GM06990 (cell line): Measurements from ENCODE around the gene GALNT15.

ENCODE experiments used
- DNase-seq: peaks from one replicate; pipeline ENCODE4 v3.0.0-alpha.2; 2011; ENCODE audit not compliant: insufficient read length; ENCODE audit errors: extremely low read depth
- H3K27me3 ChIP-seq: replicated peaks from 2 replicates; pipeline ENCODE4 v1.6.0; 2011; ENCODE audit warnings: low read length; ENCODE audit not compliant: control insufficient read depth, insufficient read depth
- H3K36me3 ChIP-seq: 2 replicates; pipeline ENCODE4 v1.5.1; 2011; ENCODE audit warnings: low read length; ENCODE audit not compliant: control insufficient read depth, insufficient read depth
- H3K4me3 ChIP-seq: replicated peaks from 2 replicates; pipeline ENCODE4 v1.5.1; 2011; ENCODE audit warnings: low read depth, mild to moderate bottlenecking, control low read depth, low read length
- TF ChIP-seq, protein P1 (sequence below): IDR thresholded peaks from 2 replicates; pipeline ENCODE4 v1.5.1; 2011; ENCODE audit warnings: low read length, control low read depth, mild to moderate bottlenecking, inconsistent platforms; ENCODE audit not compliant: insufficient read depth, poor library complexity, severe bottlenecking

The GALNT15 gene

GRCh38 chr3:16260046-16260445, 85.6 kb downstream of the GALNT15 start:
- Histone ChIP-seq H3K4me3 (no peak overlapping the region), H3K27me3 (no peaks in the 10 kb centered on the region), H3K36me3 (peaks cover 2% of the 10 kb centered on the region; the same call in 1 of the 2 replicates)
- DNase-seq: no peak
- TF ChIP-seq, protein P1, sequence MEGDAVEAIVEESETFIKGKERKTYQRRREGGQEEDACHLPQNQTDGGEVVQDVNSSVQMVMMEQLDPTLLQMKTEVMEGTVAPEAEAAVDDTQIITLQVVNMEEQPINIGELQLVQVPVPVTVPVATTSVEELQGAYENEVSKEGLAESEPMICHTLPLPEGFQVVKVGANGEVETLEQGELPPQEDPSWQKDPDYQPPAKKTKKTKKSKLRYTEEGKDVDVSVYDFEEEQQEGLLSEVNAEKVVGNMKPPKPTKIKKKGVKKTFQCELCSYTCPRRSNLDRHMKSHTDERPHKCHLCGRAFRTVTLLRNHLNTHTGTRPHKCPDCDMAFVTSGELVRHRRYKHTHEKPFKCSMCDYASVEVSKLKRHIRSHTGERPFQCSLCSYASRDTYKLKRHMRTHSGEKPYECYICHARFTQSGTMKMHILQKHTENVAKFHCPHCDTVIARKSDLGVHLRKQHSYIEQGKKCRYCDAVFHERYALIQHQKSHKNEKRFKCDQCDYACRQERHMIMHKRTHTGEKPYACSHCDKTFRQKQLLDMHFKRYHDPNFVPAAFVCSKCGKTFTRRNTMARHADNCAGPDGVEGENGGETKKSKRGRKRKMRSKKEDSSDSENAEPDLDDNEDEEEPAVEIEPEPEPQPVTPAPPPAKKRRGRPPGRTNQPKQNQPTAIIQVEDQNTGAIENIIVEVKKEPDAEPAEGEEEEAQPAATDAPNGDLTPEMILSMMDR: no peak

DNA sequence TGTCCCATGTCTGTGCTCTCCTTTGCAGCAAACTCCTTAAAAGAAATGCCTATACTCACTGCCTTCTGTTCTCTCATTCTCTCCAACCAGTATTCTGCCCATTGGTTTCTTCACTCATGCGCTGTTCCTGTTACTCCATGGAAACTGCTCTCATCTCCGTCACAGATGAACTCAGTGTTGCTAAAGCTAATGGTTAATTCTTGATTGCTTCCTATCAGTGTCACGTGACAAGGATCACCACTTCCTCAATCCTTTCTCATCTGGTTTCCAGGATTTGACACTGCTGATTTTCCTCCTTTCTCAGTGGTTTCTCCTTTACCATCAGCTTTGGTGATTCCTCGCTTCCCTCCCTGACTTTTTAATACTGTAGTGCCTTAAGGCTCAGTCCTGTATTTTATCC, 87.7 kb downstream of the GALNT15 start:
- no peak for DNase-seq
- TF ChIP-seq, protein P1: no peak
- H3K36me3 ChIP-seq: peaks cover 2% of the 10 kb centered on the region; the same call in 1 of the 2 replicates
- H3K27me3 ChIP-seq: no peaks in the 10 kb centered on the region
- no peak overlapping the region for H3K4me3 ChIP-seq

DNA sequence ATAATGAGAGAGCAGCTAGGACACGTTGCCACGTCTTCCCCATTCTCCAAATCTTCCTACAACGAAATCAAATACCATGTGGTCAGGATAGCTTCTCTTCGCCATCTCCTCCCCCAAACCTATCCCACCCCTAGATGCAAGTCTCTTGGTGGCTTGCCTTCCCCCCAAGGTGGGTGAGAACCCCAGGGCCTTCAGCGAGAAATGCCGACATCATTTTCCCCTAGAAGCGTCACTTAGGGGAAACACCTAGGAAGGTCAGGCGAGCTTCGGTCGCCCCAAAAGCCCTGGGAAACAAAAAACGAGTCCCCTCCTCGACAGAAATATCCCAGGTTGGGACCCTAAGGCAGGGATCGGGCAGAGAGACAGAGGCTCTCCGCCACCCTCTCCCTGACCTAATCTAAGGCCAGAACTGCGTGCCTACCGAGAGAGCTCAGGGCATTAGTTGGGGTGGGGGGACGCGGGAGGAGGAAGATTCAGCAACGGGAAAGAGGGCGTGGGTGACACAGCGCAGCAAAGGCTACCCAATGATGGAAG, 89.8 kb downstream of the GALNT15 start:
- H3K4me3 ChIP-seq: peak overlapping the region; percentile 90
- TF ChIP-seq, protein P1: no peak
- DNase-seq: no peak
- peaks cover 2% of the 10 kb centered on the region; the same call in 1 of the 2 replicates for H3K36me3 ChIP-seq
- no peaks in the 10 kb centered on the region for H3K27me3 ChIP-seq

- no peaks in the 10 kb centered on the region for H3K27me3 ChIP-seq
- peaks cover 2% of the 10 kb centered on the region; the same call in 1 of the 2 replicates for H3K36me3 ChIP-seq
- peak within 1 kb of the TSS; percentile 97 for H3K4me3 ChIP-seq
- DNase-seq: peak; percentile 97
- TF ChIP-seq, protein P1: no peak
These were observed 90.4 kb downstream of the GALNT15 start, which contains the start of the genes DPH3 and OXNAD1 for GRCh38 chr3:16264708-16265454. Gene DPH3 (minus strand): TSS chr3:16264943. CDS start chr3:16264876, 67 bp downstream. Gene OXNAD1 (plus strand): TSS chr3:16265212. CDS start chr3:16270953, 5,741 bp downstream.

DNA sequence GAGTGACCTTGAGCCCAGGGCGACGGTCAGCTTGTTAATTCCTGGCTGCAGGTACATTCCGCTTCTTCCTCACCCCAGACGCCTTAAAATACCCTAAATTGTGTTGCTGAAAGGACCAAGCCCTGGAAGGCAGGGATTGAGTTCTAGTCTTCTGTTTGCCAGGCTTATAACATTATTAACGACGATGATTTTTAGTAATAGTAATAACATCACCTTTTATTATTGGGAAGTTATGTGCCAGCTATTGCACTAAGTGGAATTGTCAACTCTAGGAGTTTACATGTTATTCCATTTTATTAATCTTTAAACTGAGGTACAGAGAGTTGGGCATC, 90.9 kb downstream of the GALNT15 start:
- H3K36me3 ChIP-seq: peaks cover 2% of the 10 kb centered on the region; the same call in 1 of the 2 replicates
- H3K27me3 ChIP-seq: no peaks in the 10 kb centered on the region
- TF ChIP-seq, protein P1: no peak
- peak overlapping the region; percentile 97 for H3K4me3 ChIP-seq
- no peak for DNase-seq
